Omental fat pad (tissue), 4 donors: ENCODE results near the gene EDIL3. TPM values are rescaled to one million over a fixed set of nuclear protein-coding genes. Genes with fewer than 3 reads are reported as not detected.

Source experiments
- ATAC-seq: fragments of 150-250 bp; one replicate; pipeline ENCODE4 v1.9.1; 2016; ENCODE audit warnings: mild to moderate bottlenecking, moderate library complexity; ENCODE audit not compliant: low FRiP score
- DNase-seq: peaks from one replicate; pipeline ENCODE4 v3.0.0-alpha.2; 2019; ENCODE audit warnings: low spot score
- CTCF ChIP-seq, 3 donors: fragments of 450-650 bp; IDR thresholded peaks; one replicate each; pipeline ENCODE4 v1.5.1; 2016 to 2017; ENCODE audit warnings: antibody characterized with exemption in 3 of 3, mild to moderate bottlenecking in 3 of 3, moderate library complexity in 2 of 3
- total RNA-seq, 4 donors: library from RNA; depleted of rRNA; stranded (reverse); fragments of >200 nt; gene quantifications; one replicate each; pipeline ENCODE4 v1.1.0, GENCODE V29; 2016

The EDIL3 gene
- total RNA-seq, 4 donors from 2014 or later, result 2.3 to 22.4 (median 4.2) TPM

- DNase-seq (no peak), ATAC-seq (no peak)
- TF ChIP-seq CTCF (IDR thresholded peaks at IDR 0.05), result no peak
Measured at GRCh38 chr5:84202136-84202535, 182.5 kb downstream of the EDIL3 start.

- DNase-seq (no peak), ATAC-seq (no peak)
- no peak for TF ChIP-seq CTCF (IDR thresholded peaks at IDR 0.05)
Measured at GRCh38 chr5:84197538-84197937, 187.1 kb downstream of the EDIL3 start.

- no peak for TF ChIP-seq CTCF (IDR thresholded peaks at IDR 0.05)
- no peak for ATAC-seq
- no peak for DNase-seq
Measured at GRCh38 chr5:84191281-84191680, 193.4 kb downstream of the EDIL3 start.

- TF ChIP-seq CTCF (IDR thresholded peaks at IDR 0.05), result no peak
- DNase-seq (no peak), ATAC-seq (no peak)
Measured at GRCh38 chr5:84184857-84185256, 199.8 kb downstream of the EDIL3 start.

GRCh38 chr5:84181093-84181492, 203.6 kb downstream of the EDIL3 start:
- DNase-seq, result no peak
- no peak for ATAC-seq
- no peak for TF ChIP-seq CTCF (IDR thresholded peaks at IDR 0.05)

- ATAC-seq, result no peak
- no peak for DNase-seq
- TF ChIP-seq CTCF (IDR thresholded peaks at IDR 0.05), result no peak
Measured at GRCh38 chr5:84168841-84169240, 215.8 kb downstream of the EDIL3 start.

GRCh38 chr5:84163671-84164070, 221.0 kb downstream of the EDIL3 start:
- no peak for TF ChIP-seq CTCF (IDR thresholded peaks at IDR 0.05)
- no peak for ATAC-seq
- no peak for DNase-seq
